NCI-H1092 (cell line): ENCODE results near the gene AMBRA1.
A peak's percentile ranks its signal among the peaks of the same experiment; 100 is the strongest.
"Not testable (repeated sequence)": the region's sequence is repeated elsewhere in the genome, so short reads cannot be mapped to it uniquely, and the experiment has no call there.

Experiments used
- DNase-seq: peaks from one replicate; lab custom pipeline; 2025; lab: John Stamatoyannopoulos, UW

Gene AMBRA1

GRCh38 chr11:46529928-46530574 lies 63.8 kb downstream of the AMBRA1 start:
- no peak for DNase-seq

GRCh38 chr11:46529095-46529905 lies 64.5 kb downstream of the AMBRA1 start:
- peak; percentile 57 for DNase-seq

DNA sequence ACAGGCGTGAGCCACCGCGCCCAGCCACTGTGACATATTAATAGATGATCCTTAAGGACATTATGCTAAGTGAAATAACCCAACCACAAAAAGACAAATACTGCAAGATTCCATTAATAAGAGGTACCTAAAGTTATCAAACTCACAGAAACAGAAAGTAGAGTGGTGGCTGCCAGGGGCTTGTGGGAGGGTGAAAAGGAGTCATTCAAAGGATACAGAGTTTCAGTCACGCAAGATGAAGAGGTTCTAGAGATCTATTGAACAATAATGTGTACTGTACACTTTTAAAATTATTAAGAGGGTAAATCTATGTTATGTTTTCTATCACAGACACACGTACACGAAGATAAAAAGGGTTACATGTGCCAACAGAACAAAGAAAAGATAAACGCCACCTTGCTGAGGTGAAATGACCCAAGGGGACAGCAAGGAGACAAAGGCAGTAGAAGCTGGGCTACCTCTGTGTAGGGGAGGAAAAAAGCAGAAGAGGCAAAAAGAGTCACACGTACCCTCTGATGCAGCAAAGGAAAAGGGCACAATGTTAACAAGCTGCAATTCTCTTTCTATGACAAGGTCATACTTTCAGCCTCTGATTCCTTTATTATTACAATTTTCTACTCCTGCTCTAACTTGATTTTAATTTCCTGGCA lies 65.3 kb downstream of the AMBRA1 start:
- no peak for DNase-seq

DNA sequence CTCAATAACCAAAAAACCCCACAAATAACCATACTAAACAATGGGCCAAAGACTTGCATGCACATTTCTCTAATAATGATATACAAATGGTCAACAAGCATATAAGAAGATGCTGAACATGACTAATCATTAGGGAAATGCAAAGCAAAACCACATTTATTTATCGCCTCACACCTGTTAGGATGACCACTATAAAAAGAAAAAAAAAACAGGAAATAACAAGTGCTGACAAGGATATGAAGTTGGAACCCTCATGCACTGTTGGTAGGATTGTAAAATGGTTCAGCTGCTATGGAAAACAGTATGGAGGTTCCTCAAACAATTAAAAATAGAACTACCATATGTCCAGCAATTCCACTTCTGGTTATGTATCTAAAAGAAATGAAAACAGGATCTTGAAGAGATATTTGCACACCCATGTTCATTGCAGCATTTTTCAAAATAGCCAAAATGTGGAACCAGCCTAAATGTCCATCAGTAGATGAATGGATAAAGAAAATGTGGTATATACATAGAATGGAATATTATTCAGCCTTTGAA lies 66.2 kb downstream of the AMBRA1 start:
- no peak for DNase-seq

DNA sequence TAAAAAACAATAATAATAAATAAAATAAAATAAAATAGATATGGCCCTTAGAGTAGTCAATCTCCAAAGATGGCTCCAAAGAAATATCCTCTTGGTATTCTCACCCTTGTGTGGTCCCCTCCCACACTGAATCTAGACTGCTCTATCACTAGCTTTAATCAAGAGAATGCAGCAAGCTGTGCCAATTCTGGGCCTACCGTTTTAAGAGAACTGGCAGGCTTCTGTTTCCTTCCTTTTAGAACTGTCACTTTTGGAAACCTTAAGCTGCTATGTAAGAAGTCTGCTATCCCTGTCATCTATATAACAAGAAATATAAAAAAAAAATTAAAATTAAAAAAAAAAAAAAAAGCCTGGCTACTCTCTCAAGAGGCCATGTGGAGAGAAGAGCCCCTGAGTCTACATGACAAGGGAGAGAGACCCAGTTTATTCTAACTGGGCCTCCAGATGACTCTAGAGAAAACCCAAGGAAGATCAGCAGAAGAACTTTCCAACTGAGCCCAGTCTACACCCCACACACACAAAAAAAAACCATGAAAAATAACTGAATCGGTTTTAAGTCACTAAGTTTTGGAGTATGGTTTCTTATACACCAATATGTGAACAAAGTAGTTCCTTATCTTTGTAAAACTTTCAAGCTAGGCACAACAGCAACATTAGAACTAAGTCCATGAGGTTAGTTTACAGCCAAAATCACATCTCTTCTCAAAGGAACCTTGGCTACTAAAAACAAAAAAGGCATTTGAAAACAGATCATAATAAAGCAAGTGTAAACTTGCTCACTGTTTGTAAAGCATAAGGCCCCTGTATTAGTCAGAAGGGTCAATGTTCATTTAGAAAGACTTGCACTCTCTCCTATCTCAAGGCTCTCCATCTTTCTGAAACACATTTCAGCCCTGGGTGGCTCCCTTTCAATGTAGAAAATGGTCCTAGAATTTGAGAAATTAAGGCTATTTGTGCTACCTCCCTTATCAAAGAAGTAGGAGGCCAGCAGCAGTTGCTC lies 67.3 kb downstream of the AMBRA1 start:
- DNase-seq = no peak

- DNase-seq = no peak
Measured at GRCh38 chr11:46524201-46524770, 69.5 kb downstream of the AMBRA1 start.

GRCh38 chr11:46523290-46523689 lies 70.5 kb downstream of the AMBRA1 start:
- DNase-seq = no peak

GRCh38 chr11:46522682-46523281 lies 71.0 kb downstream of the AMBRA1 start:
- DNase-seq = no peak

DNA sequence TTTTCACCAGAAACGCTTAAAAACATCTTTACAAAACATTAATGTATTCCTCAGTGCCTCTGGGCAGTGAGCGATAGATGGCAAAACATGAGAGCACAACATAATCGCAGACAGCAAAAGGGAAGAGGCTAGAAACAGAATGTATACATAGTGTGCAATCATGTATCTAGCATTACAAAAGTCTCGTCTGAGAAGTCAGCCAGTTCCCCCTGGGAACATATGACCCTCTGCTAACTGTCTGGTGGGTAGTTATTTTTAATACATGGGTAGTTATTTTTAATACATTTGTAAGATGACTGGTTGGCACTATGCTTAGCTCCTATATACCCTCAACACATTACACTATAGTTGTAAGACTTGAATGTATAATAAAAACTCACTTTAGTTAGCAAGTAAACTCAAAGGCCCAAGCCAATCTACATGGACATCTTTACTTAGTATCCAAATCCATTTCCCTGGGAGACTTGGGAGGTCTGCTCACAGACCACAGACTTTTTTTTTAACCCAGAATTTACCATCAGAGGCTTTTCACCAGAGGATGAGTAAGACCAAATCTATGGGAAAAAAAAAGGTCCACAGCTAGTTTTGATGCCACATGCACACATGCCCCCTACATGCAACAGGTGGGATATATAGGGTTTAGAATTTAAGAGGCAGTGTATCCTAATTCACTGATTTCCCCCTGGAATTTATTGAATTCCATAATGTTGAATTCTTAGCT lies 71.7 kb downstream of the AMBRA1 start:
- DNase-seq = no peak

GRCh38 chr11:46520971-46521745 lies 72.7 kb downstream of the AMBRA1 start:
- DNase-seq = no peak

GRCh38 chr11:46519351-46519750 lies 74.5 kb downstream of the AMBRA1 start:
- no peak for DNase-seq

DNA sequence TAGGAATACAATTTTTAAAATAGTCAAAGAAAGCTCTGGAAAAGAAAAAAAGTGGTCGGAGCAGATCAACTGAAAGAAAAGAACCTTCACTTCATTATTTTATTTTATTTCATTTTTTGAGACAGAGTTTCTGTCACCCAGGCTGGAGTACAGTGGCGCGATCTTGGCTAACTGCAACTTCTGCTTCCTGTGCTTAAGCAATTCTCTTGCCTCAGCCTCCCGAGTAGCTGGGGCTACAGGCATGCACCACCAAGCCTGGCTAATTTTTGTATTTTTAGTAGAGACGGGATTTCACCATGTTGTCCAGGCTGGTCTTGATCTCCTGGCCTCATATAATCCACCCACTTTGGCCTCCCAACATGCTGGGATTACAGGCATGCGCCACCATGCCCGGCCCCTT lies 74.9 kb downstream of the AMBRA1 start:
- DNase-seq = not testable (repeated sequence)

GRCh38 chr11:46514370-46514769 lies 79.5 kb downstream of the AMBRA1 start:
- DNase-seq = no peak

DNA sequence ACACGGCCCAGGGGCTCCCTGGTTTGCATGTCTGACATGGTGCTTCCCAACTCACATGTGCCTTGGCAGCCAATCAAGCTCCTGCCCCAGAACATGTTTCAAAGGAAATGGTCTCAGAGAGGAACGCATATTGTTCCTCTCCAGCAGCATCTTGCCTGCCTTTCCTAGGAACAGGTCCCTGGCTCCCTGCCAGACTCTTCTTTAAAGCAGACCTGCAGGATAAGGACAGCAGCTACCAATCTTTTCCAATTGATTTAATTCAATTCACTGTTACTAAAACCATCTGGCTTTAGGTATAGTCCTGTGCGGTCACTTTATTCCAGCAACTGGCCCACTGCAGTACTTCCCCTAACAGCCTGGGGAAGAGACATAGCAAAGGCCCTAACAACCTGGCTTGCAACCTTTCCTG lies 79.9 kb downstream of the AMBRA1 start:
- DNase-seq = peak; percentile 14

DNA sequence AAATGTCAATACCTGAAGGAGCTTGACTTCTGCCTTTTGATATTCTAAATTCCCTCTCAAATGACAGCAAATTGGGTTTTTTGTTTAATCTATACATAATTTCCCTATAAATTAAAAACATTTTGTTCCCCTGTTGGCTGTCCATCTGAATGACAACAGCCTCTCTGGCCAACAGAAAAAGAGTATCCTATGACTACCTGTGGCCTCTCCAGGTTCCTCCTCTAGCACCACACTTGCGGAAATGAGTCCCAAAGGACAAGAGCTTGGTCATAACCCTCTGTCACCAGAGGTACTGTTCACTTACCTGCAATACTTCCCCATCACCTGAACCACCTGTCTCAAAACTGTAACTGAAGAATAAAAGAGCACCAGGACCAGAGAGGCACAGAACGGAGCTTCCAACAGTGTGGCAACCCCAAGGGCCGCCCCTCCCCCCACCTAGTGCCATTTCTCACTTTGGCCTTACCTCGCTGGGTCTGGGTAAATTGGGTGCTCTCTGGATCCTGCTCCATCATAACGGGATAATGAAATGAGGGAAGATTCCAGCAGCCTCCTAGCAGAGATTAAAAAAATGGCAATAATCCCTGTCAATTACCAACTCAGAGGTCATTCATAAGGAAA lies 81.5 kb downstream of the AMBRA1 start:
- no peak for DNase-seq

DNA sequence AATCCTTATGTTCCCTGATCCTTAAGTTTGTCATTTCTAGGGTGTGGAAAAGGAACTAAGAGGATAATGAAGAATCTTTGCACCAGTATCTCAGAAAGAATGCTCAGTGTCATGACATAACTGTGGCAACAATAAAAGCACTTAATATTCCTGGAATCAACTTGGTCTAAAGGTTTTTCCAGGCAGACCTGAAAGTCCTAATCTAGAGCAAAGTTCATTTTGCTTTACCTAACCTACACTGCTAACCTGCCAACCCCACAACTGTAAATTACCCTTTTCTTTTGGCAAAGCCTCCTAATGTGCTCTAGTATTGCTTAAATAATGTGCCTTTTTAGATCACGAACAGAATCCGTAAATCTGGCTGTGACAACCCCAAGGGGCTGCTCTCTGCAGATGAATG lies 82.5 kb downstream of the AMBRA1 start:
- DNase-seq = no peak

- no peak for DNase-seq
Measured at GRCh38 chr11:46508360-46508759, 85.5 kb downstream of the AMBRA1 start.

DNA sequence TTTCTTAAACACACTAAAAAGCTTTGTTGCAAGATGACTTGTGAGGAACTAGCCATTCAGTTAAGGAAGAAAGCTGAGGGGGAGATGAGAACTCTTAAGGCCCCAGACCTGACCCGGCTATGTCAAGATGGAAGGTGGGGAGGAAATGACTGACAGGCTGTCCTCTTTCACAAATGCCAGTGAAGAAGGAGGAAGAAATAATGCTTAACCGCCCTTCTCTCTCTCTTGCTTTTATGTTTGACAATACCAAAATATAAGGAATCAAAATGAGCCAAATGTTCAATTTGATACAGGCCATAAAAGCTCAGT lies 87.4 kb downstream of the AMBRA1 start:
- no peak for DNase-seq
